SK-N-SH (cell line): ENCODE data around the gene MAD1L1. TPM values are rescaled to one million over a fixed set of nuclear protein-coding genes. Genes with fewer than 3 reads are reported as not detected.

ENCODE experiments used
- CTCF ChIA-PET: fragments of 300-600, 350-600 bp; formaldehyde crosslinking; extraction: SDS; loops from one replicate; lab custom pipeline; 2021; lab: Yijun Ruan, JAX
- POLR2A ChIA-PET: fragments of 350-600 bp; sonication (Branson Sonifier 250); formaldehyde crosslinking; extraction: SDS; loops from one replicate; lab custom pipeline; 2020; ENCODE audit warnings: antibody characterized with exemption, inconsistent platforms; lab: Yijun Ruan, JAX
- DNase-seq: peaks from one replicate; pipeline ENCODE4 v3.0.0; 2012
- H2AFZ ChIP-seq: fragments of 200-600 bp; sonication (generic); 2 replicates; pipeline ENCODE4 v1.8.1; 2016; ENCODE audit warnings: antibody characterized with exemption, mild to moderate bottlenecking, low read depth
- H3F3A ChIP-seq: fragments of 200-600 bp; sonication (generic); replicated peaks from 2 replicates; pipeline ENCODE3; 2016; ENCODE audit warnings: antibody characterized with exemption, mild to moderate bottlenecking; ENCODE audit not compliant: insufficient read depth
- H3K27ac ChIP-seq, 2 experiments: fragments of 200-500 bp in 1 of 2; fragments of 200-600 bp in 1 of 2; sonication (Bioruptor generic) in 1 of 2; sonication (generic), shearing (Covaris generic) in 1 of 2; 2 replicates each; pipeline versions ENCODE4 v1.5.1 to v1.6.1; 2014 to 2016; ENCODE audit warnings: low read depth in 2 of 2, inconsistent platforms in 1 of 2, low read length in 1 of 2, mild to moderate bottlenecking in 1 of 2, mixed read lengths in 1 of 2
- H3K27me3 ChIP-seq: fragments of 200-600 bp; sonication (generic), shearing (Covaris generic); 2 replicates; pipeline ENCODE4 v1.6.1; 2016; ENCODE audit warnings: mixed run types; ENCODE audit not compliant: insufficient read depth
- H3K36me3 ChIP-seq, 2 experiments: fragments of 200-500 bp in 1 of 2; fragments of 200-600 bp in 1 of 2; sonication (Bioruptor generic) in 1 of 2; sonication (generic) in 1 of 2; replicated peaks in 1 of 2; 2 replicates each; pipeline versions ENCODE3 to v1.5.1; 2014 to 2016; ENCODE audit warnings: low read length in 1 of 2, mild to moderate bottlenecking in 1 of 2; ENCODE audit not compliant: insufficient read depth in 2 of 2, control insufficient read depth in 1 of 2
- H3K4me1 ChIP-seq, 2 experiments: fragments of 200-500 bp in 1 of 2; fragments of 200-600 bp in 1 of 2; sonication (Bioruptor generic) in 1 of 2; sonication (generic), shearing (Covaris generic) in 1 of 2; 2 replicates each; pipeline versions ENCODE4 v1.5.1 to v1.6.1; 2014 to 2016; ENCODE audit warnings: low read depth in 1 of 2, low read length in 1 of 2, mixed run types in 1 of 2; ENCODE audit not compliant: insufficient read depth in 2 of 2, control insufficient read depth in 1 of 2
- H3K4me2 ChIP-seq: fragments of 200-600 bp; sonication (generic), shearing (Covaris generic); 2 replicates; pipeline ENCODE4 v1.6.1; 2017; ENCODE audit warnings: mixed run types
- H3K4me3 ChIP-seq, 2 experiments: fragments of 200-500 bp in 1 of 2; fragments of 200-600 bp in 1 of 2; sonication (Bioruptor generic) in 1 of 2; sonication (generic), shearing (Covaris generic) in 1 of 2; 2 replicates each; pipeline versions ENCODE4 v1.5.1 to v1.8.1; 2014 to 2016; ENCODE audit warnings: low read depth in 2 of 2, inconsistent platforms in 1 of 2, low read length in 1 of 2, mild to moderate bottlenecking in 1 of 2, mixed read lengths in 1 of 2, moderate library complexity in 1 of 2
- H3K79me2 ChIP-seq: fragments of 200-600 bp; sonication (generic); 2 replicates; pipeline ENCODE4 v1.8.1; 2017; ENCODE audit warnings: mild to moderate bottlenecking; ENCODE audit not compliant: insufficient read depth
- H3K9ac ChIP-seq: fragments of 200-600 bp; sonication (generic); 2 replicates; pipeline ENCODE4 v1.6.1; 2017; ENCODE audit warnings: mixed run types
- H3K9me2 ChIP-seq: fragments of 200-600 bp; sonication (generic); 2 replicates; pipeline ENCODE4 v1.6.1; 2017; ENCODE audit warnings: mixed run types
- H3K9me3 ChIP-seq: fragments of 200-600 bp; sonication (generic); 2 replicates; pipeline ENCODE4 v1.6.1; 2017; ENCODE audit warnings: mixed run types, mild to moderate bottlenecking, moderate library complexity
- H4K20me1 ChIP-seq: fragments of 200-600 bp; sonication (generic); 2 replicates; pipeline ENCODE4 v1.6.1; 2017; ENCODE audit warnings: mild to moderate bottlenecking, mixed run types; ENCODE audit not compliant: insufficient read depth
- CHD2 ChIP-seq: fragments of 150-350 bp; IDR thresholded peaks from 2 replicates; pipeline ENCODE4 v1.6.1; 2018; ENCODE audit warnings: low read length; ENCODE audit not compliant: partially characterized antibody
- ELF1 ChIP-seq: IDR thresholded peaks from 2 replicates; pipeline ENCODE4 v1.4.0; 2012
- EP300 ChIP-seq, 2 experiments: IDR thresholded peaks; 2 replicates each; pipeline versions ENCODE4 v1.4.0 to v1.6.1; 2012; ENCODE audit warnings: borderline replicate concordance in 1 of 2, low read depth in 1 of 2, low read length in 1 of 2
- FOXJ3 ChIP-seq: sonication (generic); formaldehyde crosslinking; IDR thresholded peaks from 2 replicates; pipeline ENCODE4 v1.5.1; 2020; ENCODE audit warnings: mild to moderate bottlenecking, missing genetic modification reagents
- FOXM1 ChIP-seq: IDR thresholded peaks from 2 replicates; pipeline ENCODE4 v1.4.0; 2012; ENCODE audit warnings: low read depth, mild to moderate bottlenecking
- GATA2 ChIP-seq: sonication (generic); formaldehyde crosslinking; IDR thresholded peaks from 2 replicates; pipeline ENCODE4 v1.5.0; 2020; ENCODE audit warnings: mild to moderate bottlenecking, missing genetic modification reagents
- NFIC ChIP-seq: IDR thresholded peaks from 2 replicates; pipeline ENCODE4 v1.4.0; 2012; ENCODE audit warnings: borderline replicate concordance
- NRF1 ChIP-seq: IDR thresholded peaks from 2 replicates; pipeline ENCODE4 v1.6.1; 2012; ENCODE audit warnings: low read depth, mild to moderate bottlenecking, low read length
- POLR2AphosphoS5 ChIP-seq: IDR thresholded peaks from 2 replicates; pipeline ENCODE4 v1.6.1; 2012; ENCODE audit warnings: low read depth, low read length
- RXRA ChIP-seq: IDR thresholded peaks from 2 replicates; pipeline ENCODE4 v1.4.0; 2012; ENCODE audit warnings: low read depth, mild to moderate bottlenecking, borderline replicate concordance
- SIN3A ChIP-seq: IDR thresholded peaks from 2 replicates; pipeline ENCODE4 v1.6.1; 2012; ENCODE audit warnings: low read depth, mild to moderate bottlenecking, low read length, moderate library complexity, borderline replicate concordance
- SMC3 ChIP-seq: IDR thresholded peaks from 2 replicates; pipeline ENCODE4 v1.6.1; 2012; ENCODE audit warnings: low read depth, low read length, improper control_type of control experiment
- TCF12 ChIP-seq: IDR thresholded peaks from 2 replicates; pipeline ENCODE4 v1.4.0; 2012
- YY1 ChIP-seq: IDR thresholded peaks from 2 replicates; pipeline ENCODE4 v1.4.0; 2012; ENCODE audit warnings: low read depth, mild to moderate bottlenecking
- WGBS: methylation state at CpG from one replicate; pipeline ENCODE4 v1.1.6; 2017; ENCODE audit warnings: low lambda C conversion rate; 5-methylcytosine and 5-hydroxymethylcytosine counted together
- polyA plus RNA-seq, 3 experiments: library from polyadenylated mRNA; depleted of rRNA; stranded (reverse); fragments of >200 nt; gene quantifications; 2 replicates each; pipeline ENCODE4 v1.2.3, GENCODE V29; 2012
- TF ChIP-seq, protein P1 (sequence below): fragments of 150-350 bp; IDR thresholded peaks from 2 replicates; pipeline ENCODE4 v1.6.1; 2017; ENCODE audit warnings: antibody characterized with exemption, low read length, low read depth, borderline replicate concordance
- TF ChIP-seq, protein P2 (sequence below): fragments of 200-600 bp; sonication (generic); IDR thresholded peaks from 2 replicates; pipeline ENCODE4 v1.6.1; 2017; ENCODE audit warnings: antibody characterized with exemption, mild to moderate bottlenecking, moderate library complexity
- TF ChIP-seq, protein P3 (sequence below): IDR thresholded peaks from 2 replicates; pipeline ENCODE4 v1.4.0; 2012; ENCODE audit warnings: low read depth, borderline replicate concordance

Gene MAD1L1
- polyA plus RNA-seq, 1 of the 3 experiments (the other 2 are of a cell fraction), result 46.2 TPM

DNA sequence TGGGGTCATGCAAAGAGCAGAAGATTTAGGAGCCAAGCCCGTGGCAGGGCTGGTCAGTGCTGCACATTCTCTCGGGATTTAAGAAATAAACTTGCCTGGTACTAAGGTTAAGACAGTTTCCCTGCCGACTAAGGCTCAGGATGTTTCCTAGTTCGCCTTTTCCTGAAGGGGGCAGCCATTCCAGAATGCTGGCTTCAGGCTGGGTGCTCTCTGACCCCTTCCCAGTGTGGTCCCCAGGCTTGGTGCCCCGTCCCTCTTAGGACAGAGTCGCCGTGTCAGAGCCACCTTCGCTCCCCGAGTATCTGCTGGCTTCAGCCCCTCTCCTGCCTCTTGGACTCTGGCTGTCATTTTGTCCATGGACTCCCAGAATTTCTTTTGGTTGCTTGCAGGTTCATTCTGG, 445.5 kb downstream of the MAD1L1 start:
- peaks cover 4% of the 10 kb centered on the region; the same call in 1 of the 2 replicates for H3K9me3 ChIP-seq
- whole genome bisulfite sequencing, result 55% methylated on average over 9 of the region's 9 CpGs
- H3F3A ChIP-seq, result no peaks in the 10 kb centered on the region
- H3K27ac ChIP-seq, result no peak overlapping the region
- no peaks in the 10 kb centered on the region for H3K79me2 ChIP-seq
- H3K4me1 ChIP-seq, result no peaks in the 10 kb centered on the region
- no peak for DNase-seq
- H3K9me2 ChIP-seq, result no peaks in the 10 kb centered on the region
- 0 out of 2 replicates have a peak, but pooled peaks cover 5% of the 10 kb centered on the region for H3K27me3 ChIP-seq
- H3K4me3 ChIP-seq, result no peak overlapping the region
- H3K4me2 ChIP-seq, result no peak overlapping the region
- H2AFZ ChIP-seq, result no peak overlapping the region
- H3K36me3 ChIP-seq, result no peaks in the 10 kb centered on the region
- no peak overlapping the region for H3K9ac ChIP-seq
- ChIA-PET POLR2A (no interaction called here), CTCF (no interaction called here)
- H4K20me1 ChIP-seq, result no peaks in the 10 kb centered on the region
- TF ChIP-seq ELF1 (no peak), RXRA (no peak), SMC3 (no peak), POLR2AphosphoS5 (no peak), CHD2 (no peak), FOXJ3 (CRISPR knock-in tag) (no peak), SIN3A (no peak), EP300 (IDR thresholded peaks at IDR 0.05; ENCODE audit: borderline replicate concordance in 1 of 2, low read depth in 1 of 2, low read length in 1 of 2) (no peak), NFIC (no peak), YY1 (no peak), FOXM1 (no peak), NRF1 (no peak)

DNA sequence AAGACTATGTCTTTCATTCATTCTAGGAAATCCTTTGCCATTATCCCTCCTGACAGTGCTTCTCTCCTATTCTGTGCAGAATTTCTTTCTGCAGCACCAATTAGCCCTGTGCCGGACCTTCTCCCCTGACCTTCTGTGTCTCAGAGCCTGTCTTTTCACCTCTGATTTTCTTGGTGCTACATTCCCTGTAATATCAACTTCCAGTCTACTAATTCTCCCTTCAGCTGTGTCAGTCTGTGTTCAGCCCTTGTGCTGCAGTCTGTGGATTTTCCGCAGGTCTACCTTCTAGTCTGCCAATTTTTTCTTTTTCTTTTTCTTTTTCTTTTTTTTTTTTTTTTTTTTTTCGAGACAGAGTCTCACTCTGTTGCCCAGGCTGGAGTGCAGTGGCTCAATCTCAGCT, 446.9 kb downstream of the MAD1L1 start:
- CTCF ChIA-PET, result interaction anchor here (0.9 kb wide), 1 partner anchor 424 kb away, joined by 4 read pairs; no protein-coding TSS in a partner anchor
- WGBS, result 54% methylated on average over 3 of the region's 3 CpGs

DNA sequence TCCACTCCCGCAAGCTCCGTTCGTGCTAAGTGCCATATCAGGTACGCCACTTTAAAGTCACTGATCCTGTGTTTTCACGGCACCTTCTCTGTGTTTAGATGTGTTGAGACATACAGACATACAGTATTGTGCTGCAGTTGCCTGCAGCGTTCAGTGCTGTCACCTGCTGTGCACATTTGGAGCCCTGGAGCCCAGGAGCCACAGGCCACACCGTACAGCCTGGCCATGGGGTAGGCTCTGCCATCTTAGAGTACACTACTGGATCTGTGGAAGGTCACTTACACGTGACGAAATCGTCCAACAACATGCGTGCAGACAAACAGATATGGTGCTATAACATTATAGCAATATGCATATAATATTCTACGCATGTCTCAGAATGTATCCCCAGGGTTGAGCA, 451.4 kb downstream of the MAD1L1 start:
- Histone ChIP-seq H3K27ac (no peak overlapping the region), H2AFZ (no peak overlapping the region), H3K9me2 (no peaks in the 10 kb centered on the region), H4K20me1 (no peaks in the 10 kb centered on the region), H3F3A (no peaks in the 10 kb centered on the region), H3K9ac (no peak overlapping the region), H3K79me2 (no peaks in the 10 kb centered on the region), H3K9me3 (0 out of 2 replicates have a peak, but pooled peaks cover 1% of the 10 kb centered on the region), H3K36me3 (no peaks in the 10 kb centered on the region), H3K27me3 (0 out of 2 replicates have a peak, but pooled peaks cover 6% of the 10 kb centered on the region), H3K4me2 (no peak overlapping the region), H3K4me1 (no peaks in the 10 kb centered on the region), H3K4me3 (no peak overlapping the region)
- no peak for DNase-seq
- CTCF ChIA-PET, result no interaction called here
- 74% methylated on average over 12 of the region's 12 CpGs for WGBS
- no peak for TF ChIP-seq POLR2AphosphoS5
- TF ChIP-seq, protein P1, sequence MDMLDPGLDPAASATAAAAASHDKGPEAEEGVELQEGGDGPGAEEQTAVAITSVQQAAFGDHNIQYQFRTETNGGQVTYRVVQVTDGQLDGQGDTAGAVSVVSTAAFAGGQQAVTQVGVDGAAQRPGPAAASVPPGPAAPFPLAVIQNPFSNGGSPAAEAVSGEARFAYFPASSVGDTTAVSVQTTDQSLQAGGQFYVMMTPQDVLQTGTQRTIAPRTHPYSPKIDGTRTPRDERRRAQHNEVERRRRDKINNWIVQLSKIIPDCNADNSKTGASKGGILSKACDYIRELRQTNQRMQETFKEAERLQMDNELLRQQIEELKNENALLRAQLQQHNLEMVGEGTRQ, result no peak
- TF ChIP-seq, protein P2, sequence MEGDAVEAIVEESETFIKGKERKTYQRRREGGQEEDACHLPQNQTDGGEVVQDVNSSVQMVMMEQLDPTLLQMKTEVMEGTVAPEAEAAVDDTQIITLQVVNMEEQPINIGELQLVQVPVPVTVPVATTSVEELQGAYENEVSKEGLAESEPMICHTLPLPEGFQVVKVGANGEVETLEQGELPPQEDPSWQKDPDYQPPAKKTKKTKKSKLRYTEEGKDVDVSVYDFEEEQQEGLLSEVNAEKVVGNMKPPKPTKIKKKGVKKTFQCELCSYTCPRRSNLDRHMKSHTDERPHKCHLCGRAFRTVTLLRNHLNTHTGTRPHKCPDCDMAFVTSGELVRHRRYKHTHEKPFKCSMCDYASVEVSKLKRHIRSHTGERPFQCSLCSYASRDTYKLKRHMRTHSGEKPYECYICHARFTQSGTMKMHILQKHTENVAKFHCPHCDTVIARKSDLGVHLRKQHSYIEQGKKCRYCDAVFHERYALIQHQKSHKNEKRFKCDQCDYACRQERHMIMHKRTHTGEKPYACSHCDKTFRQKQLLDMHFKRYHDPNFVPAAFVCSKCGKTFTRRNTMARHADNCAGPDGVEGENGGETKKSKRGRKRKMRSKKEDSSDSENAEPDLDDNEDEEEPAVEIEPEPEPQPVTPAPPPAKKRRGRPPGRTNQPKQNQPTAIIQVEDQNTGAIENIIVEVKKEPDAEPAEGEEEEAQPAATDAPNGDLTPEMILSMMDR, result no peak
- POLR2A ChIA-PET, result no interaction called here

More for the DNA sequence above, 446.9 kb downstream of the MAD1L1 start:
- Histone ChIP-seq H3K4me2 (no peak overlapping the region), H3K9ac (no peak overlapping the region), H3F3A (no peaks in the 10 kb centered on the region), H3K27me3 (0 out of 2 replicates have a peak, but pooled peaks cover 6% of the 10 kb centered on the region), H3K9me3 (no peaks in the 10 kb centered on the region), H3K27ac (no peak overlapping the region), H4K20me1 (no peaks in the 10 kb centered on the region), H3K9me2 (no peaks in the 10 kb centered on the region), H3K4me3 (peak overlapping the region in 1 of 2 experiments; percentile 9; a peak in 1 of 4 replicates), H2AFZ (no peak overlapping the region), H3K4me1 (no peaks in the 10 kb centered on the region), H3K36me3 (no peaks in the 10 kb centered on the region), H3K79me2 (no peaks in the 10 kb centered on the region)
- TF ChIP-seq GATA2 (CRISPR knock-in tag) (no peak), TCF12 (no peak)
- TF ChIP-seq, protein P3, sequence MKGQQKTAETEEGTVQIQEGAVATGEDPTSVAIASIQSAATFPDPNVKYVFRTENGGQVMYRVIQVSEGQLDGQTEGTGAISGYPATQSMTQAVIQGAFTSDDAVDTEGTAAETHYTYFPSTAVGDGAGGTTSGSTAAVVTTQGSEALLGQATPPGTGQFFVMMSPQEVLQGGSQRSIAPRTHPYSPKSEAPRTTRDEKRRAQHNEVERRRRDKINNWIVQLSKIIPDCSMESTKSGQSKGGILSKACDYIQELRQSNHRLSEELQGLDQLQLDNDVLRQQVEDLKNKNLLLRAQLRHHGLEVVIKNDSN, result no peak
- no peak for DNase-seq
- POLR2A ChIA-PET, result no interaction called here
